Heart right ventricle (tissue), 16 donors: ENCODE data around the gene EML1. TPM values are rescaled to one million over a fixed set of nuclear protein-coding genes. Genes with fewer than 3 reads are reported as not detected.
A peak's percentile ranks its signal among the peaks of the same experiment; 100 is the strongest.

Source experiments
- ATAC-seq, 8 donors: fragments of 200-7000 bp; cut with Tn5 transposase; one replicate each; pipeline ENCODE4 v1.9.1; 2020; ENCODE audit warnings: mild to moderate bottlenecking in 8 of 8, moderate library complexity in 8 of 8, moderate number of reproducible peaks in 1 of 8
- DNase-seq, 2 donors: peaks; one replicate each; pipeline ENCODE4 v3.0.0-alpha.2; 2020
- H3K27ac ChIP-seq, 10 donors: fragments of 200-600 bp; sonication (generic) in 2 of 10; one replicate each; pipeline versions ENCODE4 v1.5.0 to v1.8.0; 2020 to 2022; ENCODE audit warnings: mild to moderate bottlenecking in 3 of 10
- H3K27me3 ChIP-seq, 7 donors: fragments of 200-600 bp; one replicate each; pipeline ENCODE4 v1.8.0; 2021 to 2022; ENCODE audit warnings: mild to moderate bottlenecking in 2 of 7
- H3K36me3 ChIP-seq, 9 donors: fragments of 200-600 bp; sonication (generic) in 1 of 9; one replicate each; pipeline versions ENCODE4 v1.5.0 to v1.8.0; 2020 to 2022; ENCODE audit warnings: mild to moderate bottlenecking in 2 of 9
- H3K4me1 ChIP-seq, 9 donors: fragments of 200-600 bp; sonication (generic) in 1 of 9; one replicate each; pipeline versions ENCODE4 v1.5.0 to v1.8.0; 2020 to 2022; ENCODE audit warnings: mild to moderate bottlenecking in 4 of 9
- H3K4me3 ChIP-seq, 10 donors: fragments of 200-600 bp; sonication (generic) in 2 of 10; one replicate each; pipeline versions ENCODE4 v1.5.0 to v1.8.0; 2020 to 2022; ENCODE audit warnings: mild to moderate bottlenecking in 7 of 10, moderate library complexity in 2 of 10
- H3K9me3 ChIP-seq, 11 donors: fragments of 200-600 bp in 10 of 11; sonication (generic) in 2 of 11; one replicate each; pipeline versions ENCODE4 v1.5.0 to v1.8.0; 2013 to 2022; ENCODE audit warnings: mild to moderate bottlenecking in 2 of 11, control low read depth in 1 of 11, moderate library complexity in 1 of 11
- CTCF ChIP-seq, 9 donors: fragments of 200-600 bp; sonication (generic) in 2 of 9; IDR thresholded peaks; one replicate each; pipeline versions ENCODE4 v1.5.0 to v1.8.0; 2021 to 2022; ENCODE audit warnings: antibody characterized with exemption in 9 of 9, mild to moderate bottlenecking in 5 of 9, moderate library complexity in 1 of 9
- WGBS, 2 donors: extraction: QIAGEN DNeasy Blood & Tissue Kit; methylation state at CpG; one replicate each; pipeline ENCODE4 v1.1.7; 2013; ENCODE audit warnings: inconsistent platforms in 1 of 2; 5-methylcytosine and 5-hydroxymethylcytosine counted together
- intact Hi-C, 10 donors: fragments of 100-400 bp; cut with DNase I; formaldehyde crosslinking; loops; one replicate each; pipeline versions ENCODE4 v1.11.1 to v1.14.2; 2022
- polyA plus RNA-seq, 2 donors: library from polyadenylated mRNA; stranded (reverse); fragments of 200-250 nt; gene quantifications; one replicate each; pipeline ENCODE4 v1.2.3, GENCODE V29; 2013
- total RNA-seq, 10 donors: library from RNA; stranded (reverse); fragmentation: NEBNext Ultra II Directional in 3 of 10; extraction: Animal tissue kit (Norgen Biotek cat#: 25700) in 3 of 10; gene quantifications; one replicate each; pipeline versions ENCODE4 v1.2.1 to v1.2.4, GENCODE V29; 2021 to 2023
- donor health status: Arrhythmogenic right ventricular cardiomyopathy.
- donor health status: ischemic (EF 13 %, LVEDD 7.1; RV severe dilation, severe dysfunction).
- donor health status: healthy with polysubstance abuse.
- donor health status: DM: no; HTN: yes; CAD: no.
- donor health status: DM: no; HTN: no; CAD: no.
- donor health status: ischemic (EF 25% LVEDD 6.9; RV normal size, moderate dysfunction).
- donor health status: ischemic (EF 25% LVEDD 5.7; RV mildly dilated, moderate dysfunction).
- donor health status: healthy.
- donor health status: DM: yes; HTN: yes; CAD: no.
- donor health status: Ischemic cardiomyopathy.
- donor health status: ischemic (EF 35%, LVEDD 5.7; RV mildly dilated, moderate dysfunction).
- donor health status: nonischemic (EF 11% LVEDD 7.7; RV severe dilation, severe dysfunction).
- donor health status: DM: yes; HTN: yes; CAD: no.
- donor health status: PGD.
- donor health status: ischemic (EF 29% LVEDD 5.4; RV normal size, mild dysfunction).
- donor health status: nonischemic (EF 23%, LVEDD 6.1; RV moderate dilation, normal function).

EML1 gene
- total and polyA plus RNA-seq, 12 donors: 9.1 to 49.2 (median 33.8) TPM

- TF ChIP-seq CTCF (IDR thresholded peaks at IDR 0.05): peak in 1 of 9 donors; percentile 35
Measured at GRCh38 chr14:99885649-99885958, 92.4 kb downstream of the EML1 start.

GRCh38 chr14:99887407-99887806 is 94.2 kb downstream of the EML1 start:
- no peak for ATAC-seq
- WGBS, 2 donors: 90 to 92% methylated on average over 9 of the region's 9 CpGs
- Histone ChIP-seq H3K4me1 (no peaks in the 10 kb centered on the region), H3K4me3 (no peak overlapping the region), H3K36me3 (peaks cover 0 to 67% (median 0%) of the 10 kb centered on the region in 9 donors), H3K9me3 (no peaks in the 10 kb centered on the region), H3K27me3 (no peaks in the 10 kb centered on the region), H3K27ac (no peak overlapping the region)
- no peak for TF ChIP-seq CTCF (IDR thresholded peaks at IDR 0.05)
- no peak for DNase-seq
- intact Hi-C loops: loop anchor here in 8 of 10 donors (2.0 to 10.0 kb wide), 6 partner anchors 90 to 373 kb away; partner anchors contain the start of genes CYP46A1 (in 6 of the 8) and EML1 (in 2 of the 8)

More at GRCh38 chr14:99885649-99885958, 92.4 kb downstream of the EML1 start:
- ATAC-seq (no peak), DNase-seq (no peak)
- Histone ChIP-seq H3K27me3 (no peaks in the 10 kb centered on the region), H3K9me3 (no peaks in the 10 kb centered on the region), H3K4me3 (no peak overlapping the region), H3K36me3 (peaks cover 0 to 59% (median 0%) of the 10 kb centered on the region in 9 donors), H3K4me1 (peaks cover 0 to 5% (median 0%) of the 10 kb centered on the region in 9 donors), H3K27ac (no peak overlapping the region)
- intact Hi-C loops: loop anchor here (1.0 to 10.0 kb wide), 10 partner anchors 88 to 371 kb away; partner anchors contain the start of genes CYP46A1 (in 5 of the 10) and EML1 (in 2 of the 10)
- WGBS, 2 donors: 65 to 73% methylated on average over 3 of the region's 3 CpGs

- Histone ChIP-seq H3K4me1 (no peaks in the 10 kb centered on the region), H3K36me3 (peaks cover 0 to 66% (median 0%) of the 10 kb centered on the region in 9 donors), H3K27me3 (no peaks in the 10 kb centered on the region), H3K27ac (no peak overlapping the region), H3K9me3 (no peaks in the 10 kb centered on the region), H3K4me3 (no peak overlapping the region)
- ATAC-seq (no peak), DNase-seq (no peak)
- TF ChIP-seq CTCF (IDR thresholded peaks at IDR 0.05): no peak
- intact Hi-C loops: loop anchor here in 8 of 10 donors (5.0 to 10.0 kb wide), 5 partner anchors 91 to 373 kb away; partner anchors contain the start of genes CYP46A1 (in 5 of the 8) and EML1 (in 2 of the 8)
- 93 to 95% methylated on average over 5 of the region's 5 CpGs for WGBS, 2 donors
Measured at GRCh38 chr14:99888149-99888548, 94.9 kb downstream of the EML1 start.

GRCh38 chr14:99889268-99889667 is 96.1 kb downstream of the EML1 start:
- intact Hi-C loops: loop anchor here in 8 of 10 donors (5.0 to 10.0 kb wide), 5 partner anchors 92 to 374 kb away; partner anchors contain the start of genes CYP46A1 (in 5 of the 8) and EML1 (in 2 of the 8)

More at GRCh38 chr14:99889268-99889667, 96.1 kb downstream of the EML1 start:
- Histone ChIP-seq H3K9me3 (no peaks in the 10 kb centered on the region), H3K27ac (no peak overlapping the region), H3K4me1 (no peaks in the 10 kb centered on the region), H3K4me3 (no peak overlapping the region), H3K36me3 (peaks cover 0 to 63% (median 0%) of the 10 kb centered on the region in 9 donors), H3K27me3 (no peaks in the 10 kb centered on the region)
- ATAC-seq (no peak), DNase-seq (no peak)
- WGBS, 2 donors: 94 to 96% methylated on average over 11 of the region's 11 CpGs
- no peak for TF ChIP-seq CTCF (IDR thresholded peaks at IDR 0.05)
